ENCODE data around the gene ZGLP1. TPM values are rescaled to one million over a fixed set of nuclear protein-coding genes. Genes with fewer than 3 reads are reported as not detected.

The ZGLP1 gene
- total and polyA plus RNA-seq, 2 donors (not counting 1 experiment from before 2014, with no cell fraction given) = 6.4 to 8.0 TPM

- no peaks in the 10 kb centered on the region for H3K27me3 Mint-ChIP-seq
- Histone ChIP-seq H3K36me3 (replicated peaks in 1 of 2; ENCODE audit: control extremely low read depth in 1 of 2, control insufficient read depth in 1 of 2, extremely low read depth in 1 of 2, insufficient read depth in 2 of 2, low read length in 1 of 2) (peaks cover 0 to 59% of the 10 kb centered on the region in 2 experiments), H2AFZ (ENCODE audit: insufficient read depth, low read depth, low read length, poor library complexity, severe bottlenecking) (no peak overlapping the region), H4K20me1 (ENCODE audit: control insufficient read depth, insufficient read depth, low read length, poor library complexity, severe bottlenecking) (peaks cover 75% of the 10 kb centered on the region), H3K27me3 (replicated peaks in 1 of 4; ENCODE audit: control extremely low read depth in 1 of 4, control insufficient read depth in 3 of 4, insufficient read depth in 4 of 4, low read length in 3 of 4) (no peaks in the 10 kb centered on the region), H3K4me1 (ENCODE audit: control insufficient read depth in 2 of 2, insufficient read depth in 2 of 2, low read length in 2 of 2) (peaks cover 8 to 15% of the 10 kb centered on the region in 2 donors), H3K9ac (ENCODE audit: low read length) (no peak overlapping the region), H3K4me3 (ENCODE audit: control extremely low read depth in 1 of 5, extremely low read depth in 1 of 5, insufficient read depth in 1 of 5, low read depth in 2 of 5, low read length in 4 of 5) (no peak overlapping the region), H3K27ac (ENCODE audit: low read length in 2 of 2) (no peak overlapping the region), H3K79me2 (ENCODE audit: control insufficient read depth, insufficient read depth, low read length) (peaks cover 60% of the 10 kb centered on the region), H3K9me3 (ENCODE audit: control extremely low read depth in 1 of 3, control insufficient read depth in 2 of 3, insufficient read depth in 1 of 3, low read length in 2 of 3) (peaks cover 0 to 3% (median 0%) of the 10 kb centered on the region in 3 donors), H3K4me2 (replicated peaks; ENCODE audit: low read depth, low read length, poor library complexity, severe bottlenecking) (no peak overlapping the region)
- intact Hi-C loops (cut with micrococcal nuclease) = no loop called here
- peaks cover 19% of the 10 kb centered on the region for H3K4me1 Mint-ChIP-seq
- H3K9me3 Mint-ChIP-seq (ENCODE audit: insufficient read depth) = no peaks in the 10 kb centered on the region
- no peak for ATAC-seq (ENCODE audit: low read depth)
- H3K27ac Mint-ChIP-seq = no peak overlapping the region
- WGBS (ENCODE audit: insufficient coverage) = 98% methylated on average over 41 of the region's 41 CpGs
- H3K4me3 Mint-ChIP-seq = no peak overlapping the region
- DNase-seq = peak; percentile 4
- ChIA-PET POLR2A (no interaction called here), CTCF (no interaction called here)
- TF ChIP-seq CTCF (IDR thresholded peaks at IDR 0.05) (no peak), EZH2 (IDR thresholded peaks at IDR 0.05; ENCODE audit: borderline replicate concordance, insufficient read depth, low read depth, low read length, poor library complexity, severe bottlenecking) (no peak)
Measured at GRCh38 chr19:10328558-10329429, 19.2 kb upstream of the ZGLP1 start.

GRCh38 chr19:10327793-10328192, 18.2 kb upstream of the ZGLP1 start:
- Histone ChIP-seq H2AFZ (ENCODE audit: insufficient read depth, low read depth, low read length, poor library complexity, severe bottlenecking) (no peak overlapping the region), H3K4me2 (replicated peaks; ENCODE audit: low read depth, low read length, poor library complexity, severe bottlenecking) (no peak overlapping the region), H3K9ac (ENCODE audit: low read length) (no peak overlapping the region), H3K9me3 (ENCODE audit: control extremely low read depth in 1 of 3, control insufficient read depth in 2 of 3, insufficient read depth in 1 of 3, low read length in 2 of 3) (no peaks in the 10 kb centered on the region), H3K36me3 (replicated peaks in 1 of 2; ENCODE audit: control extremely low read depth in 1 of 2, control insufficient read depth in 1 of 2, extremely low read depth in 1 of 2, insufficient read depth in 2 of 2, low read length in 1 of 2) (peaks cover 0 to 68% of the 10 kb centered on the region in 2 experiments), H3K4me1 (ENCODE audit: control insufficient read depth in 2 of 2, insufficient read depth in 2 of 2, low read length in 2 of 2) (peaks cover 6 to 17% of the 10 kb centered on the region in 2 donors), H3K4me3 (ENCODE audit: control extremely low read depth in 1 of 5, extremely low read depth in 1 of 5, insufficient read depth in 1 of 5, low read depth in 2 of 5, low read length in 4 of 5) (no peak overlapping the region), H3K27me3 (replicated peaks in 1 of 4; ENCODE audit: control extremely low read depth in 1 of 4, control insufficient read depth in 3 of 4, insufficient read depth in 4 of 4, low read length in 3 of 4) (no peaks in the 10 kb centered on the region), H3K27ac (ENCODE audit: low read length in 2 of 2) (no peak overlapping the region), H4K20me1 (ENCODE audit: control insufficient read depth, insufficient read depth, low read length, poor library complexity, severe bottlenecking) (peaks cover 82% of the 10 kb centered on the region), H3K79me2 (ENCODE audit: control insufficient read depth, insufficient read depth, low read length) (peaks cover 62% of the 10 kb centered on the region)
- H3K9me3 Mint-ChIP-seq (ENCODE audit: insufficient read depth) = no peaks in the 10 kb centered on the region
- WGBS (ENCODE audit: insufficient coverage) = 95% methylated on average over 7 of the region's 7 CpGs
- peaks cover 13% of the 10 kb centered on the region for H3K4me1 Mint-ChIP-seq
- DNase-seq = no peak
- intact Hi-C loops (cut with micrococcal nuclease) = no loop called here
- H3K27me3 Mint-ChIP-seq = no peaks in the 10 kb centered on the region
- H3K4me3 Mint-ChIP-seq = no peak overlapping the region
- TF ChIP-seq EZH2 (IDR thresholded peaks at IDR 0.05; ENCODE audit: borderline replicate concordance, insufficient read depth, low read depth, low read length, poor library complexity, severe bottlenecking) (no peak), CTCF (IDR thresholded peaks at IDR 0.05) (no peak)
- no peak overlapping the region for H3K27ac Mint-ChIP-seq
- no peak for ATAC-seq (ENCODE audit: low read depth)
- ChIA-PET POLR2A (no interaction called here), CTCF (no interaction called here)

Data from B cell (primary cell).